Fibroblast of skin of left quadriceps (primary cell): Measurements from ENCODE around the gene CRB2.

Experiments used
- DNase-seq, 2 experiments: peaks; one replicate each; pipeline ENCODE4 v3.0.0-alpha.2; 2013; ENCODE audit warnings: low read depth in 2 of 2

CRB2 gene

GRCh38 chr9:123421801-123422455, 65.9 kb downstream of the CRB2 start:
- no peak for DNase-seq

- DNase-seq: no peak
These were observed 66.8 kb downstream of the CRB2 start for GRCh38 chr9:123422635-123423310.

- DNase-seq: no peak
These were observed 67.3 kb downstream of the CRB2 start for GRCh38 chr9:123423311-123423640.

GRCh38 chr9:123424131-123424530, 68.1 kb downstream of the CRB2 start:
- DNase-seq: no peak

GRCh38 chr9:123424552-123425225, 68.7 kb downstream of the CRB2 start:
- no peak for DNase-seq

- no peak for DNase-seq
These were observed 69.3 kb downstream of the CRB2 start for GRCh38 chr9:123425261-123425821.

GRCh38 chr9:123425836-123426365, 69.9 kb downstream of the CRB2 start:
- no peak for DNase-seq

GRCh38 chr9:123426406-123426805, 70.4 kb downstream of the CRB2 start:
- no peak for DNase-seq
